ENCODE results near the gene SLC9A9. TPM values are rescaled to one million over a fixed set of nuclear protein-coding genes. Genes with fewer than 3 reads are reported as not detected.
A peak's percentile ranks its signal among the peaks of the same experiment; 100 is the strongest.

Gene SLC9A9
- total RNA-seq, 6 experiments from 2014 or later, result 0.10 to 0.55 (median 0.33) TPM; not detected in 2

DNA sequence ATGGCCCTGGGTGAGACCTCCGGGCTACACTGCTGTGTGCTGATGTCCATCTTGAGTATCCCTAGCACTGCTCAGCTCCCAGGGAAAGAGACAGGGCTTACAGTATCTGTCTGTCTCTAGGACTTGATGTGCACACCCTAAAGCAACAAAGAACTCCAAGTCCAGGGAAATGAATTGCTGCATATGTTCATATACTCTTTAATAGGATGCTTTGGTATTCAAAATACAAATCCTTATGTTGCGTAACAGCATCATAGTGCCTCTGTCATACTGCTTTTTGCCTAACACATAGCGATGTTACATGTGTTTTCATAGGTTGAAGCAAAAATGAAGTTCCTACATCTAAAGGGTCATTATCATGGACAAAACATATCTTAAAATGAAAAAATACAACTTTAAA lies 299.9 kb downstream of the SLC9A9 start:
- Mint-ChIP-seq H3K4me1 (ENCODE audit: low read depth) (no peaks in the 10 kb centered on the region), H3K4me3 (no peak overlapping the region), H3K27ac (no peak overlapping the region), H3K36me3 (ENCODE audit: low read depth) (no peaks in the 10 kb centered on the region), H3K9me3 (peaks cover 22% of the 10 kb centered on the region; the same call in 1 of the 2 replicates), H3K27me3 (ENCODE audit: insufficient read depth) (no peaks in the 10 kb centered on the region)
- TF ChIP-seq, protein P1, sequence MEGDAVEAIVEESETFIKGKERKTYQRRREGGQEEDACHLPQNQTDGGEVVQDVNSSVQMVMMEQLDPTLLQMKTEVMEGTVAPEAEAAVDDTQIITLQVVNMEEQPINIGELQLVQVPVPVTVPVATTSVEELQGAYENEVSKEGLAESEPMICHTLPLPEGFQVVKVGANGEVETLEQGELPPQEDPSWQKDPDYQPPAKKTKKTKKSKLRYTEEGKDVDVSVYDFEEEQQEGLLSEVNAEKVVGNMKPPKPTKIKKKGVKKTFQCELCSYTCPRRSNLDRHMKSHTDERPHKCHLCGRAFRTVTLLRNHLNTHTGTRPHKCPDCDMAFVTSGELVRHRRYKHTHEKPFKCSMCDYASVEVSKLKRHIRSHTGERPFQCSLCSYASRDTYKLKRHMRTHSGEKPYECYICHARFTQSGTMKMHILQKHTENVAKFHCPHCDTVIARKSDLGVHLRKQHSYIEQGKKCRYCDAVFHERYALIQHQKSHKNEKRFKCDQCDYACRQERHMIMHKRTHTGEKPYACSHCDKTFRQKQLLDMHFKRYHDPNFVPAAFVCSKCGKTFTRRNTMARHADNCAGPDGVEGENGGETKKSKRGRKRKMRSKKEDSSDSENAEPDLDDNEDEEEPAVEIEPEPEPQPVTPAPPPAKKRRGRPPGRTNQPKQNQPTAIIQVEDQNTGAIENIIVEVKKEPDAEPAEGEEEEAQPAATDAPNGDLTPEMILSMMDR (IDR thresholded peaks at IDR 0.05), result no peak
- no peak for DNase-seq

DNA sequence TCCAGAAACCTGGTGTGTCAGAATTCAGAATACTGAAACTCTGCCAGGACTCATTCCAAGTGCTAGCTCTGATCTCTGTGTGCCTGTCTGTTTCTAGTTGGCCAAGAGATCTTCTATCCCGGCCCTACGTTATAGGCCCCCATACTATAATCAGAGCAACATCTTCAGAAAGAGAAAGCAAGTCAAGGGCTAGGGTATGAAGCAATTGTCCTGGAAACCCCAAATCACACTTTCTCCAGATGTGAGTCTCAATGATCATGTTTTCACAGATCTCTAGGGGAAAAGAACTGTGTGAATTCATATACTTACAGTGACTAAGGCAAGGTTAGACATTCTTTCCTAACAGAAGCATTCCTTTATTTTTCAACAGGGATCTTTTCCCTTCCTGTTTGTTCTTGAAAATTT lies 309.7 kb downstream of the SLC9A9 start:
- H3K4me3 Mint-ChIP-seq, result no peak overlapping the region

DNA sequence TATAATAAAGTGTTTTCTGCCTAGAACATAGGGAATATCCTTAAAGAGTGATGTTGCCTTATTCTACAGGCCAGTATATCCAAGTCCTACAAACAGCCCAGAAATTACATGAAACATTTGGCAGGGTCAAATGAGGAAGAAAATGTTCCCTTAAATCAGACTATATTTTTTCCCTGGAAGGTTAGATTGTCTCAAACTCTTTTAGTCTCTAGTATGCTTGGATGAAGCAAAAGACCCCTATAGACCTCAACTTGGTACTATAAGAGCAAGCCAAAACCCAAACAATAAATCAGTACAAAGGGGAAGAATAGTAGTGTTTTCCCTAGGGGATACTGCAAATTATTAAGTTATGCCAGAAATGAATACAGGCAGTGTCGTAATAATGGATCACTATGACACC lies 310.2 kb downstream of the SLC9A9 start:
- Mint-ChIP-seq H3K27ac (no peak overlapping the region), H3K9me3 (no peaks in the 10 kb centered on the region), H3K36me3 (ENCODE audit: low read depth) (no peaks in the 10 kb centered on the region), H3K4me1 (ENCODE audit: low read depth) (peaks cover 5% of the 10 kb centered on the region; the same call in 1 of the 2 replicates), H3K27me3 (ENCODE audit: insufficient read depth) (no peaks in the 10 kb centered on the region; the same call in 1 of the 2 replicates), H3K4me3 (no peak overlapping the region)
- TF ChIP-seq, protein P1 (IDR thresholded peaks at IDR 0.05), result no peak
- no peak for DNase-seq

More for the DNA sequence above, 309.7 kb downstream of the SLC9A9 start:
- H3K27me3 Mint-ChIP-seq (ENCODE audit: insufficient read depth), result no peaks in the 10 kb centered on the region; the same call in 1 of the 2 replicates
- no peak overlapping the region for H3K27ac Mint-ChIP-seq
- no peak for DNase-seq
- TF ChIP-seq, protein P1 (IDR thresholded peaks at IDR 0.05), result no peak
- H3K36me3 Mint-ChIP-seq (ENCODE audit: low read depth), result no peaks in the 10 kb centered on the region
- H3K4me1 Mint-ChIP-seq (ENCODE audit: low read depth), result peaks cover 5% of the 10 kb centered on the region; the same call in 1 of the 2 replicates
- no peaks in the 10 kb centered on the region; the same call in 1 of the 2 replicates for H3K9me3 Mint-ChIP-seq

GRCh38 chr3:143536817-143537535 lies 311.3 kb downstream of the SLC9A9 start:
- H3K36me3 Mint-ChIP-seq (ENCODE audit: low read depth), result no peaks in the 10 kb centered on the region
- H3K27ac Mint-ChIP-seq, result no peak overlapping the region

GRCh38 chr3:143535994-143536784 lies 312.1 kb downstream of the SLC9A9 start:
- H3K27ac Mint-ChIP-seq, result no peak overlapping the region
- H3K36me3 Mint-ChIP-seq (ENCODE audit: low read depth), result no peaks in the 10 kb centered on the region
- no peaks in the 10 kb centered on the region; the same call in 1 of the 2 replicates for H3K27me3 Mint-ChIP-seq (ENCODE audit: insufficient read depth)
- peak overlapping the region; percentile 22; the same call in 1 of the 2 replicates for H3K4me3 Mint-ChIP-seq
- no peaks in the 10 kb centered on the region for H3K9me3 Mint-ChIP-seq
- no peak for DNase-seq
- TF ChIP-seq, protein P1 (IDR thresholded peaks at IDR 0.05), result no peak
- peaks cover 5% of the 10 kb centered on the region; the same call in 1 of the 2 replicates for H3K4me1 Mint-ChIP-seq (ENCODE audit: low read depth)

More at GRCh38 chr3:143536817-143537535, 311.3 kb downstream of the SLC9A9 start:
- TF ChIP-seq, protein P1 (IDR thresholded peaks at IDR 0.05), result no peak
- Mint-ChIP-seq H3K27me3 (ENCODE audit: insufficient read depth) (no peaks in the 10 kb centered on the region; the same call in 1 of the 2 replicates), H3K9me3 (no peaks in the 10 kb centered on the region), H3K4me1 (ENCODE audit: low read depth) (peaks cover 5% of the 10 kb centered on the region; the same call in 1 of the 2 replicates), H3K4me3 (no peak overlapping the region; the same call in 1 of the 2 replicates)
- no peak for DNase-seq
